ENCODE measurements around the gene UBTD1.

DNA sequence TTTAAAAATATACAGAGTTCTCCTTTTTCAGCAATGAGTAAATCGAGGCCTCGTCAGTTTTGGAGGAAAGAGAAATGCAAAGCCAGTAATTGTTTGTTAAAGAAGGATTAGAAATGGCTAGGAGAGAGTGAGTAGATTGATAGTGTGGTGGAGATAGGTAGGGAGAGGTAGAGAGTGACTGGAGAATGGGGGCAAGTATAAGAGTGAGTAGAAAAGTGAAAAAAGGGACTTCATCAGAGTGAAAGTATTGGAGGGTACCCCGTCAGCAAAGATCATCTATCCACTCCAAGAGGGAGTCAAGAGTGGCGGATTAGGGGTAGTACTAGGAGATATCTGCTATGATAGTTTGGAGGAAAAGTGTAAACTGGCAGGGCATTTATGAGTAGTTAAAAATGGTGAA, 64.6 kb downstream of the UBTD1 start:
- TF ChIP-seq, protein P1, sequence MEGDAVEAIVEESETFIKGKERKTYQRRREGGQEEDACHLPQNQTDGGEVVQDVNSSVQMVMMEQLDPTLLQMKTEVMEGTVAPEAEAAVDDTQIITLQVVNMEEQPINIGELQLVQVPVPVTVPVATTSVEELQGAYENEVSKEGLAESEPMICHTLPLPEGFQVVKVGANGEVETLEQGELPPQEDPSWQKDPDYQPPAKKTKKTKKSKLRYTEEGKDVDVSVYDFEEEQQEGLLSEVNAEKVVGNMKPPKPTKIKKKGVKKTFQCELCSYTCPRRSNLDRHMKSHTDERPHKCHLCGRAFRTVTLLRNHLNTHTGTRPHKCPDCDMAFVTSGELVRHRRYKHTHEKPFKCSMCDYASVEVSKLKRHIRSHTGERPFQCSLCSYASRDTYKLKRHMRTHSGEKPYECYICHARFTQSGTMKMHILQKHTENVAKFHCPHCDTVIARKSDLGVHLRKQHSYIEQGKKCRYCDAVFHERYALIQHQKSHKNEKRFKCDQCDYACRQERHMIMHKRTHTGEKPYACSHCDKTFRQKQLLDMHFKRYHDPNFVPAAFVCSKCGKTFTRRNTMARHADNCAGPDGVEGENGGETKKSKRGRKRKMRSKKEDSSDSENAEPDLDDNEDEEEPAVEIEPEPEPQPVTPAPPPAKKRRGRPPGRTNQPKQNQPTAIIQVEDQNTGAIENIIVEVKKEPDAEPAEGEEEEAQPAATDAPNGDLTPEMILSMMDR (IDR thresholded peaks at IDR 0.05): no peak
- no peak for TF ChIP-seq POLR2A (IDR thresholded peaks at IDR 0.05)
